BE2C (cell line): ENCODE data around the gene NCEH1.

ENCODE experiments used
- DNase-seq: peaks from one replicate; pipeline ENCODE4 v3.0.0-alpha.2; 2020
- H3K27me3 ChIP-seq: fragments of 250-450 bp; sonication (Bioruptor Pico); 2 replicates; pipeline ENCODE4 v1.5.1; 2020; ENCODE audit warnings: mild to moderate bottlenecking
- H3K36me3 ChIP-seq: fragments of 250-450 bp; sonication (Bioruptor Pico); 2 replicates; pipeline ENCODE4 v1.5.1; 2020; ENCODE audit warnings: mild to moderate bottlenecking
- H3K4me1 ChIP-seq: fragments of 250-450 bp; sonication (Bioruptor Pico); 2 replicates; pipeline ENCODE4 v1.5.1; 2020
- H3K4me3 ChIP-seq: 2 replicates; pipeline ENCODE4 v1.5.1; 2011; ENCODE audit warnings: low read depth, low read length
- H3K9me3 ChIP-seq: fragments of 250-450 bp; sonication (Bioruptor Pico); 2 replicates; pipeline ENCODE4 v1.5.1; 2020
- CTCF ChIP-seq: IDR thresholded peaks from 2 replicates; pipeline ENCODE4 v1.5.1; 2012; ENCODE audit warnings: mild to moderate bottlenecking, low read depth, low read length

Gene NCEH1

GRCh38 chr3:172687501-172687900, 23.4 kb downstream of the NCEH1 start:
- Histone ChIP-seq H3K36me3 (no peaks in the 10 kb centered on the region), H3K4me3 (no peak overlapping the region), H3K9me3 (no peaks in the 10 kb centered on the region; the same call in 1 of the 2 replicates), H3K27me3 (no peaks in the 10 kb centered on the region), H3K4me1 (no peaks in the 10 kb centered on the region)
- DNase-seq = no peak
- TF ChIP-seq CTCF = no peak

GRCh38 chr3:172685331-172686214, 25.3 kb downstream of the NCEH1 start:
- Histone ChIP-seq H3K36me3 (no peaks in the 10 kb centered on the region), H3K27me3 (no peaks in the 10 kb centered on the region), H3K4me3 (no peak overlapping the region), H3K4me1 (no peaks in the 10 kb centered on the region), H3K9me3 (no peaks in the 10 kb centered on the region)
- DNase-seq = no peak
- no peak for TF ChIP-seq CTCF

GRCh38 chr3:172680684-172681083, 30.2 kb downstream of the NCEH1 start:
- no peak overlapping the region for H3K4me3 ChIP-seq
- H3K9me3 ChIP-seq = no peaks in the 10 kb centered on the region
- H3K4me1 ChIP-seq = no peaks in the 10 kb centered on the region
- DNase-seq = no peak
- TF ChIP-seq CTCF = no peak
- H3K27me3 ChIP-seq = no peaks in the 10 kb centered on the region
- H3K36me3 ChIP-seq = no peaks in the 10 kb centered on the region

GRCh38 chr3:172679599-172679998, 31.3 kb downstream of the NCEH1 start:
- Histone ChIP-seq H3K4me1 (no peaks in the 10 kb centered on the region), H3K36me3 (no peaks in the 10 kb centered on the region), H3K4me3 (no peak overlapping the region), H3K9me3 (no peaks in the 10 kb centered on the region), H3K27me3 (no peaks in the 10 kb centered on the region)
- DNase-seq = no peak
- no peak for TF ChIP-seq CTCF

- Histone ChIP-seq H3K9me3 (no peaks in the 10 kb centered on the region), H3K36me3 (no peaks in the 10 kb centered on the region), H3K4me3 (no peak overlapping the region), H3K27me3 (no peaks in the 10 kb centered on the region), H3K4me1 (no peaks in the 10 kb centered on the region)
- TF ChIP-seq CTCF = no peak
- DNase-seq = no peak
Measured at GRCh38 chr3:172678068-172678467, 32.8 kb downstream of the NCEH1 start.

- no peaks in the 10 kb centered on the region for H3K27me3 ChIP-seq
- no peaks in the 10 kb centered on the region for H3K4me1 ChIP-seq
- H3K4me3 ChIP-seq = no peak overlapping the region
- no peak for TF ChIP-seq CTCF
- H3K9me3 ChIP-seq = no peaks in the 10 kb centered on the region
- no peak for DNase-seq
- H3K36me3 ChIP-seq = no peaks in the 10 kb centered on the region
Measured at GRCh38 chr3:172676196-172676922, 34.5 kb downstream of the NCEH1 start.
